Measurements from ENCODE around the gene MAP3K21. TPM values are rescaled to one million over a fixed set of nuclear protein-coding genes. Genes with fewer than 3 reads are reported as not detected.

Gene MAP3K21
- total RNA-seq, 1 experiment from 2014 or later: 8.7 TPM

- no peak for DNase-seq (ENCODE audit: low spot score)
Measured at GRCh38 chr1:233326319-233326718, 1.2 kb upstream of the MAP3K21 start.

DNA sequence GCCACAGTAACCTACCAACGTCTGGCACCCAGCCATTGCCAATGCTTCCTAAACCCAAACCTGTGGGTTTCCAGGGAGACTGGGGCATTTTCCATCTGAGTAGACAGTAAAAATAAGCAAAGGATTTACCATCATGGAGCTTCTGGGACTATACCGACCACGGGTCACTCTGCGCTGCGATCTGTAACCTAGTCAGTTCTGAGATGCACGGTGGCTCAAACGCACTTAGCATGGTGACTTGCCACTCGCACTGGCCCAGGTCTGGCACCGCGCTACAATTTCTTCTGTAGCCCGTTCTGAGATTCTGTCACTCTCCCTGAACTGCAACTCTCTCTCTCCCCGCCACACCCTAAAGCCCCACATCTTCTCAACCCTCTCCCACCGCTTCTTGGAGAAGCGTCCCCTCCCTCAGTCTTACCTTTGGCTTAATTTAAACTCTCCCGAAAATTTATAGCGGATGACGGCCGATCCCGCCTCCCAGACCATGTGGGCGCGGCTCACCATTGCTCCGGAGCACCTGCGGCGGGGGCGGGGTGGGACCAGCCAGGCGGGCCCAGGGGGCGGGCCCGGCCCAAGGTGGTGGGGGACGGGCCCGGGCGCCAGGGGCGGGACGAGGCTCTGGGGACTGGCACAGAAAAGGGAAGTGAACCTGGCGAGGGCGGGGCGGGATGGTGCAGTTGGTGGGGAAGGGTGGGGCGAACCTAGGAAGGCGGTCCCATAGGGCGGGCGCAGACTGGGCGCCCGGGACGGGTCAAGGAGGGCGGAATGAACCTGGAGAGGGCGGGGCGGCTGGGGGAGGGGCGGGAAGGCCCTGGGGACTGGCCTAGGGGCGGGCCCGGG, 493 bp upstream of the MAP3K21 start:
- peak; percentile 88 for DNase-seq (ENCODE audit: low spot score)

DNA sequence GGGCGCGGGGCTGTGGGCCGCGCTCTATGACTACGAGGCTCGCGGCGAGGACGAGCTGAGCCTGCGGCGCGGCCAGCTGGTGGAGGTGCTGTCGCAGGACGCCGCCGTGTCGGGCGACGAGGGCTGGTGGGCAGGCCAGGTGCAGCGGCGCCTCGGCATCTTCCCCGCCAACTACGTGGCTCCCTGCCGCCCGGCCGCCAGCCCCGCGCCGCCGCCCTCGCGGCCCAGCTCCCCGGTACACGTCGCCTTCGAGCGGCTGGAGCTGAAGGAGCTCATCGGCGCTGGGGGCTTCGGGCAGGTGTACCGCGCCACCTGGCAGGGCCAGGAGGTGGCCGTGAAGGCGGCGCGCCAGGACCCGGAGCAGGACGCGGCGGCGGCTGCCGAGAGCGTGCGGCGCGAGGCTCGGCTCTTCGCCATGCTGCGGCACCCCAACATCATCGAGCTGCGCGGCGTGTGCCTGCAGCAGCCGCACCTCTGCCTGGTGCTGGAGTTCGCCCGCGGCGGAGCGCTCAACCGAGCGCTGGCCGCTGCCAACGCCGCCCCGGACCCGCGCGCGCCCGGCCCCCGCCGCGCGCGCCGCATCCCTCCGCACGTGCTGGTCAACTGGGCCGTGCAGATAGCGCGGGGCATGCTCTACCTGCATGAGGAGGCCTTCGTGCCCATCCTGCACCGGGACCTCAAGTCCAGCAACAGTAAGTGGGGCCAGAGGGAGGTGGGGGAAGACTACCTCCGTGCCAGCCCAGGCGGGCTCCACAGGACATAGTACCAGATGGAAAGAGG, 808 bp downstream of the MAP3K21 start:
- no peak for DNase-seq (ENCODE audit: low spot score)

- DNase-seq (ENCODE audit: low spot score): no peak
Measured at GRCh38 chr1:233331676-233332519, 4.4 kb downstream of the MAP3K21 start.

GRCh38 chr1:233333086-233333485, 5.6 kb downstream of the MAP3K21 start:
- no peak for DNase-seq (ENCODE audit: low spot score)

DNA sequence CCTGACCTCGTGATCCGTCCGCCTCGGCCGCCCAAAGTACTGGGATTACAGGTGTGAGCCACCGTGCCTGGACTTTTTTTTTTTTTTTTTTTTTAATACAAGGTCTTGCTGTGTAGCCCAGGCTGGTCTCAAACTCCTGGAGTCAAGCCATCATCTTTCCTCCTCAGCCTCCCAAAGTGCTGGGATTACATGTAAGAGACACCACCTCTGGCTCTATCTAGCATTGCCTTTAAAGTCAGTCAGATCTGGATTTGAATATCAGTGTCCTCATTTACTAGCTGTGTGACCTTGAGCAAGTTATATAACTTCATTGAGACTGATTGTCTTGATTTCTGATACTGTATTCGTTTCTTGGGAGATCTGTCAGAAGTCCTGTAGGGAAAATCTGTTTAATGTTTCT, 6.6 kb downstream of the MAP3K21 start:
- DNase-seq (ENCODE audit: low spot score): no peak

GRCh38 chr1:233336554-233337456, 9.3 kb downstream of the MAP3K21 start:
- no peak for DNase-seq (ENCODE audit: low spot score)

DNA sequence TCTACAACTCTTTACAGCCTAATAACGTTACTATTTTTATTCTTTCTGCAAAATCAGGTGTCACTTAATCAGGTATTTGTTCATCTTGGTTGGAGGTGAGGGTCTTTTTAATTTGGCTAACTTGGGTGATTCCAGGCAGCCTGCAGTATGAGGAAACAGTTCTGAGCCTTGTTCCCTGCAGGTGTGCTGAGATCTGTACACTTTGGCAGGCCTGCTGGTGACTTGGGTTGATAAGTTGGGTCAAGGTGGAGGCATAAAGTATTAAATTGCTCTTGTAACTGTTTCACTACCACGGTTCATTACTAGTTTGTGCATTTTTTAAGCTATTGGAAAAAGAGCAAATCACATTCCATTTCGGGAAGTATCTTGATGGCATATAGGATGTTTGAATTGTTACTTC, 10.0 kb downstream of the MAP3K21 start:
- no peak for DNase-seq (ENCODE audit: low spot score)

- no peak for DNase-seq (ENCODE audit: low spot score)
Measured at GRCh38 chr1:233338102-233338501, 10.6 kb downstream of the MAP3K21 start.

DNA sequence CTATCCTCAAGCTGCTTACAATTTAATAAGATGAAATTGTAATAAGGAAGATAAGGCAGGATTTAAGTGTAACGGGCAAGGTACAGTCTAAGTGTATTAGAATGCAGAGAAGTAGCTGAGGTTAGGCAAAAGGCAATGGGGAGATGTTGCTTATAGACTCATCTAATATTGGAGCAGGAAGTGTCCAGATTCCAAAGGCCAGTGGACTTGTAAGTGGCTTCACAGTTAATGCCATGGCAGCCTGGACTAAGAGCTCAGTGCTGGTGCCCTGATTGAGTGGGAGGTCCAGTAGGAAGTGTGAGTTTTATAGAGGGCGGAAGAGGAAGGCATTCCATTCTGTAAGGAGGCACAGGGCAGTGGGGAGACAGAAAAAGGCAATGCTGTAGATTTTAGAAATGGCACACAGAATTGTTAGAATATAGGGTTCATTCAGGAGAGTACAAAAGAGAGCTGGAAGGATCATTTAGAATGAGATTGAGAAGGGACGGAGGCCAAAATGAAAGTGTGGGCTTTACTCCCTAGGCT, 12.6 kb downstream of the MAP3K21 start:
- DNase-seq (ENCODE audit: low spot score): no peak

GRCh38 chr1:233340966-233341516, 13.5 kb downstream of the MAP3K21 start:
- no peak for DNase-seq (ENCODE audit: low spot score)

GRCh38 chr1:233342086-233342485, 14.6 kb downstream of the MAP3K21 start:
- no peak for DNase-seq (ENCODE audit: low spot score)

GRCh38 chr1:233343262-233343661, 15.7 kb downstream of the MAP3K21 start:
- no peak for DNase-seq (ENCODE audit: low spot score)

DNA sequence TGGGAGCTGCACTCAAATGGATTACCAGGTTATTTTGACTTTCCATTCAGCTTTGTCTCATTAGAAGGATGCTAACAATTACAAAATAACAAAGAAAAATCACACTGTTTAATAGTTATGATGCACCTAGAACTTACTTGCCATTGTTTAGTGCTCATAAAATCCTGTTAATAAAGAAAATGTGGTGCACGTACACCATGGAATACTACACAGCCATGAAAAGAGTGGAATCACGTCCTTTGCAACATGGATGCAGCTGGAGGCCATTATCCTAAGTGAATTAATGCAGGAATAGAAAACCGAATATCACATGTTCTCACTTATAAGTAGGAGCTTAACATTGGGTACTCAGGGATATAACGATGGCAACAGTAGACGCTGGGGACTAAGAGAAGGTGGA, 19.8 kb downstream of the MAP3K21 start:
- no peak for DNase-seq (ENCODE audit: low spot score)

GRCh38 chr1:233349137-233349536, 21.6 kb downstream of the MAP3K21 start:
- no peak for DNase-seq (ENCODE audit: low spot score)

DNA sequence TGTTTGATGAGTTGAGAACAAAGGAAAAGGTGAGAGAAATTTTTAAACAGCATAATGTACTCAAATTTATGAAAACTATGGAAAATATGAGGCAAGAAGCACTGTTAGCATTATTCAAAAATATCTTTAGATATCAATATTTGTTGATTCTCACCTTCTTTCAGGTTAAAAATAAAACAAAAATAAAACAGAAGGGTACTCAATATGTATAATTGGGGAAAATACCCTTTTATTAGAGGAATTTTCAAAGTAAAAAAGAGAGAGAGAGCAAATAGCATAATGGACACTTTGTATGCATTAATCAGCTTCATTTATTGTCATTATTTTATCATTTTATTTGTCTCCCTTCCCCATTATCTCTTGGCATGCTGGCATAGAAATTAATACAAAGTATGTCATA, 27.5 kb downstream of the MAP3K21 start:
- no peak for DNase-seq (ENCODE audit: low spot score)

DNA sequence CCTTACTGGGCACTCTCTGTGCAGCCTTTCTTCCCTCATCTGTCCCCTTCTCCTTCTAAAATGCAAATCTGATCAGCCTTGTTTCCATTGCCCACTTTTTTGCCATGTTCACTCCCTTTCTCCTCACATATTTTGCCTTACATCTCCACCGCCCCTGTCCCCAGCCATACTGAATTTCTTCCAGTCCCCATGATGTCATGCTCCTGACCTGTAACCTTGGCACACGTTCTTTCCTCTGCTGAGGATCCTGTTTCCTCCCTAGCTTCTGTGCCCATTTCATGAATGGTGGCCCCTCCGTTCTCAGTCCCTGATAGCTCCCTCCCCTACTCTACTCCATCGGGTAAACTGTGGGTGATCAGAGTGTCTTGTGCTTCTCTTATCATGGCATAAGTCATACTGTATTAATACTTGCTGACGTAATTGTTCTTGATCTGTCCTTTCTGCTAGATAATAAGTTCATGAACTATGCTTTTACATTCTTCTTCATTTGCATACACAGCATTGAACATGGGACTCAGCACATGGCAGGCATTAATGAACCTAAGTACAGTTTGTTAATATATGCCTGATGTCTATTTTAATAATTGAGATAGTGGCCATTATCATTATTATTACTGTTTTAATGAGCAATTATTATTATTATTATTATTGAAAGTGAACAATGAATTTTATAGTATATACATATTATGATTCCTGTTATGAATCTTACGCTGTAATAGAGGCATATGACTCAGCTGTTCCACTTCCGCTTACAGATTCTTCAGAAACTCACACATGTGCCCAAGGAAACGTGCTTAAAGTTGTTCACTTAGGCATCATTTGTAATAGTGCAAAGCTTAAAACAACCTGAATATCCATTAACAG, 28.5 kb downstream of the MAP3K21 start:
- no peak for DNase-seq (ENCODE audit: low spot score)

DNA sequence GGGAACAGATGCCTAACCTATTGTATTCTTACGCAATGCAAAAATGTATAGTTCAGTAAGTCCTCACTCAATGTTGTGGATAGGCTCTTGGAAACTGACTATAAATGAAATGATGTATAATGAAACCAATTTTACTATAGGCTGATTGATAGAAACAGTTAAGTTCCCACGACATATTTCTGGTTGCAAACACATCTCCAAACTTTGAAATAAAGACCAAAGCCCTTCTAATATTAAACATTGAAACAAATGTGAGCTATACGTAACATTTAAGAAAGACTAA, 29.1 kb downstream of the MAP3K21 start:
- DNase-seq (ENCODE audit: low spot score): no peak

DNA sequence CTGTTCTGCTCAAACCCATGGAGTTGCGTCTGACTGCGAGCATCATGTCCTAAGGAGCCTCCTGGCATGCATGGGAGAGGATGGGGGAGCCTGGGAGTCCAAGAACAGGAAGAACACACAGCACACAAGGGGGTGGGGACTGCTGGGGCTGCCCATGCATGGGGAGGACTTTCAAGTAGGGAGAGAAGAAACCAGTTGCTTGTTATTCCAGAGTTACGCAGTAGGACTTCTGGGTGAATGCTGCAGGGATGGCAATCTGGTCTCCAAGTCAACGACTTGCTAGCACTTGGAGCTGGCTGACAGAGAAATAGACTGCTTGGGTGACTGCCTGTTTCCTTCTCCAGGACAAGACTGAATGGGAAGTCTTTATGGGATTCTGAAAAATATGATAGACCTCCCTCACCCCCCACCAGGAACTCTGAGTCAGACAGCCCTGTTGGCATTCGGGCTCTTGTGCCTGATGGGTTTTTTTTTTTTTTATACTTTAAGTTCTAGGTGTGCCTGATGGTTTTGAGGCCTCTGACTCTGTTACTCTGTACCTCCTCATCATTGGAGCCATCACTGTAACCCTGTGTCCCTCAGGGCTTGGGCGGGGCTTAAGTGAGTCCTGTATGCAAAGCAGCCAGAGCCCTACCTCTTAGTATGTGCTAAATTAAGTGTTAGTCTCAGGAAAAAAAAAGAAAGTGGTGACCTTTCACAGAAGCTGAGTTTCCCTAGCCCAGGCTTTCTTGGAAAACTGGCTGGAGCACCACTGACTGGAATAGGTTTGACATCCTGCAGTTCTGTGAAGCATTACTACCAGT, 30.3 kb downstream of the MAP3K21 start:
- peak; percentile 36 for DNase-seq (ENCODE audit: low spot score)

Measured in A172 (cell line).